Measurements from ENCODE around the gene ANKEF1.

ANKEF1 gene

GRCh38 chr20:10034717-10035571 is at the start of gene ANKEF1:
TSS of gene ANKEF1 (plus strand) at chr20:10034987. CDS start at chr20:10038302, 3,315 bp downstream.
- Histone ChIP-seq H3K4me3 (ENCODE audit: low read depth, low read length) (peak within 1 kb of the TSS; percentile 77), H3K27ac (peak within 1 kb of the TSS; percentile 77), H3K9me3 (ENCODE audit: severe bottlenecking) (no peaks in the 10 kb centered on the region), H3K36me3 (peaks cover 5% of the 10 kb centered on the region; the same call in 1 of the 2 replicates), H3K27me3 (ENCODE audit: insufficient read depth, low read depth, severe bottlenecking) (no peaks in the 10 kb centered on the region)
- peak; percentile 88 for DNase-seq
- no peak for TF ChIP-seq CTCF (IDR thresholded peaks at IDR 0.05; ENCODE audit: low read depth, low read length)

- Histone ChIP-seq H3K36me3 (no peaks in the 10 kb centered on the region), H3K9me3 (ENCODE audit: severe bottlenecking) (no peaks in the 10 kb centered on the region), H3K27me3 (ENCODE audit: insufficient read depth, low read depth, severe bottlenecking) (no peaks in the 10 kb centered on the region), H3K4me3 (ENCODE audit: low read depth, low read length) (no peak overlapping the region), H3K27ac (no peak overlapping the region)
- no peak for DNase-seq
- no peak for TF ChIP-seq CTCF (IDR thresholded peaks at IDR 0.05; ENCODE audit: low read depth, low read length)
Measured at GRCh38 chr20:9985281-9985680, 49.5 kb upstream of the ANKEF1 start.

- no peak overlapping the region for H3K4me3 ChIP-seq (ENCODE audit: low read depth, low read length)
- no peaks in the 10 kb centered on the region for H3K36me3 ChIP-seq
- TF ChIP-seq CTCF (IDR thresholded peaks at IDR 0.05; ENCODE audit: low read depth, low read length) = no peak
- no peaks in the 10 kb centered on the region for H3K9me3 ChIP-seq (ENCODE audit: severe bottlenecking)
- no peak overlapping the region for H3K27ac ChIP-seq
- no peaks in the 10 kb centered on the region for H3K27me3 ChIP-seq (ENCODE audit: insufficient read depth, low read depth, severe bottlenecking)
- DNase-seq = no peak
Measured at GRCh38 chr20:9985773-9986172, 49.0 kb upstream of the ANKEF1 start.

GRCh38 chr20:9989066-9989724 is 45.6 kb upstream of the ANKEF1 start:
- TF ChIP-seq CTCF (IDR thresholded peaks at IDR 0.05; ENCODE audit: low read depth, low read length) = no peak
- no peaks in the 10 kb centered on the region for H3K36me3 ChIP-seq
- no peaks in the 10 kb centered on the region for H3K27me3 ChIP-seq (ENCODE audit: insufficient read depth, low read depth, severe bottlenecking)
- H3K4me3 ChIP-seq (ENCODE audit: low read depth, low read length) = no peak overlapping the region
- DNase-seq = no peak
- H3K27ac ChIP-seq = no peak overlapping the region
- no peaks in the 10 kb centered on the region for H3K9me3 ChIP-seq (ENCODE audit: severe bottlenecking)

GRCh38 chr20:9993137-9993536 is 41.6 kb upstream of the ANKEF1 start:
- Histone ChIP-seq H3K36me3 (no peaks in the 10 kb centered on the region), H3K27ac (no peak overlapping the region), H3K27me3 (ENCODE audit: insufficient read depth, low read depth, severe bottlenecking) (no peaks in the 10 kb centered on the region), H3K9me3 (ENCODE audit: severe bottlenecking) (no peaks in the 10 kb centered on the region), H3K4me3 (ENCODE audit: low read depth, low read length) (no peak overlapping the region)
- no peak for DNase-seq
- TF ChIP-seq CTCF (IDR thresholded peaks at IDR 0.05; ENCODE audit: low read depth, low read length) = no peak
